Activated naive CD4-positive, alpha-beta T cell treated with anti-CD3 and anti-CD28 coated beads, Interleukin-2, amount 10 ng/mL, durations not matched to agents 5 hours and 36 hours (primary cell): ENCODE measurements around the gene AOC2. TPM values are rescaled to one million over a fixed set of nuclear protein-coding genes. Genes with fewer than 3 reads are reported as not detected.

Experiments used
- microRNA-seq: library from miRNA; unstranded; fragments of <30 nt; microRNA quantifications from one replicate; pipeline ENCODE4 v1.2.0, GENCODE V29; 2022; ENCODE audit warnings: borderline microRNAs expressed, borderline replicate concordance
- total RNA-seq, 2 experiments: library from RNA; stranded (reverse); gene quantifications; one replicate each; pipeline ENCODE4 v1.2.3, GENCODE V29; 2021

Gene AOC2
- 1 to 10 TPM; 1.1 to 1.2 TPM for total RNA-seq

GRCh38 chr17:42844271-42844670 is at the start of gene AOC2:
TSS of gene AOC2 (plus strand) at chr17:42844580. CDS start at chr17:42844627, 47 bp downstream.

GRCh38 chr17:42798383-42799380 is 45.7 kb upstream of the AOC2 start, which contains the start of the genes CNTD1 and COA3:
TSS of gene CNTD1 (plus strand) at chr17:42798861. CDS start at chr17:42799068, 207 bp downstream.
TSS of gene COA3 (minus strand) at chr17:42798704. CDS start at chr17:42798681, 23 bp downstream.

GRCh38 chr17:42832934-42833766 is 11.2 kb upstream of the AOC2 start, which contains the start of gene PSME3:
TSS of gene PSME3 (plus strand) at chr17:42833397. CDS start at chr17:42833632, 235 bp downstream.

GRCh38 chr17:42850954-42851353 is 6.6 kb downstream of the AOC2 start, which contains the start of gene AOC3:
TSS of gene AOC3 (plus strand) at chr17:42851199. CDS start at chr17:42851344, 145 bp downstream.

Small RNA genes within 50 kb of the gene (microRNA-seq; reads per million reads assigned to microRNA genes)
- gene MIR6781 = 0.63 reads per million

Other genes starting within 250 kb of the AOC2 start
- gene RETREG3, start 235.2 kb upstream of the AOC2 start, total RNA-seq = 10 to 100 TPM; 73.0 to 73.6 TPM
- 10 to 100 TPM; 37.6 to 39.0 TPM for gene TUBG1, start 234.9 kb upstream of the AOC2 start, total RNA-seq
- 1 to 10 TPM; 8.5 to 8.8 TPM for gene TUBG2, start 185.3 kb upstream of the AOC2 start, total RNA-seq
- 1 to 10 TPM; 1.6 TPM for gene PLEKHH3, start 167.6 kb upstream of the AOC2 start, total RNA-seq
- under 1 TPM; 0.35 to 0.39 TPM for gene CCR10, start 162.7 kb upstream of the AOC2 start, total RNA-seq
- 1 to 10 TPM; 1.5 TPM for gene CNTNAP1, start 162.0 kb upstream of the AOC2 start, total RNA-seq
- gene EZH1, start 99.5 kb upstream of the AOC2 start, total RNA-seq = 10 to 100 TPM; 56.2 to 66.4 TPM
- gene RAMP2, start 83.4 kb upstream of the AOC2 start, total RNA-seq = not detected
- 10 to 100 TPM; 43.7 to 48.8 TPM for gene VPS25, start 71.1 kb upstream of the AOC2 start, total RNA-seq
- gene WNK4, start 64.0 kb upstream of the AOC2 start, total RNA-seq = under 1 TPM; 0.08 to 0.26 TPM
- 10 to 100 TPM; 37.4 to 40.4 TPM for gene COA3, start 45.9 kb upstream of the AOC2 start, total RNA-seq
- under 1 TPM in 1 of 2 experiments, not detected in 1; 0.20 TPM for gene CNTD1, start 45.7 kb upstream of the AOC2 start, total RNA-seq
- gene BECN1, start 20.3 kb upstream of the AOC2 start, total RNA-seq = 10 to 100 TPM; 83.5 to 93.9 TPM
- 10 to 100 TPM; 94.2 to 94.6 TPM for gene PSME3, start 11.2 kb upstream of the AOC2 start, total RNA-seq
- gene AOC3, start 6.6 kb downstream of the AOC2 start, total RNA-seq = under 1 TPM; 0.12 to 0.45 TPM
- not detected for gene G6PC1, start 56.2 kb downstream of the AOC2 start, total RNA-seq
- 10 to 100 TPM; 32.5 to 37.3 TPM for gene AARSD1, start 119.9 kb downstream of the AOC2 start, total RNA-seq
- under 1 TPM; 0.26 to 0.38 TPM for gene PTGES3L, start 135.5 kb downstream of the AOC2 start, total RNA-seq
- gene RUNDC1, start 136.0 kb downstream of the AOC2 start, total RNA-seq = 10 to 100 TPM; 15.6 to 15.7 TPM
- gene RPL27, start 153.8 kb downstream of the AOC2 start, total RNA-seq = 1,000 to 10,000 TPM; 1,393 to 1,409 TPM
- 10 to 100 TPM; 61.5 to 67.3 TPM for gene IFI35, start 162.2 kb downstream of the AOC2 start, total RNA-seq
- 10 to 100 TPM; 18.0 to 19.8 TPM for gene VAT1, start 177.8 kb downstream of the AOC2 start, total RNA-seq
- gene RND2, start 180.7 kb downstream of the AOC2 start, total RNA-seq = not detected